VCaP (cell line): ENCODE data around the gene GMCL1.

Experiments
- H3K27ac ChIP-seq: fragments of 450-650 bp; 2 replicates; pipeline ENCODE4 v1.5.1; 2017
- CTCF ChIP-seq: fragments of 450-650 bp; conservative IDR thresholded peaks from 2 replicates; pipeline ENCODE4 v1.5.1; 2017; ENCODE audit warnings: mild to moderate bottlenecking, moderate library complexity

The GMCL1 gene

GRCh38 chr2:69829256-69830044 lies at the start of gene GMCL1:
TSS of gene GMCL1 (plus strand) at chr2:69829660. CDS start at chr2:69829893, 233 bp downstream.
- TF ChIP-seq CTCF = no peak
- peak within 1 kb of the TSS; percentile 89 for H3K27ac ChIP-seq

- H3K27ac ChIP-seq = peak overlapping the region; percentile 56
- no peak for TF ChIP-seq CTCF
Observed at GRCh38 chr2:69780921-69781320, 48.5 kb upstream of the GMCL1 start.

GRCh38 chr2:69781321-69782248 lies 47.9 kb upstream of the GMCL1 start:
- peak overlapping the region; percentile 56 for H3K27ac ChIP-seq
- no peak for TF ChIP-seq CTCF

GRCh38 chr2:69784228-69784627 lies 45.2 kb upstream of the GMCL1 start:
- no peak overlapping the region for H3K27ac ChIP-seq
- TF ChIP-seq CTCF = no peak

GRCh38 chr2:69785358-69785757 lies 44.1 kb upstream of the GMCL1 start:
- H3K27ac ChIP-seq = no peak overlapping the region
- no peak for TF ChIP-seq CTCF

GRCh38 chr2:69786052-69786560 lies 43.4 kb upstream of the GMCL1 start:
- no peak overlapping the region for H3K27ac ChIP-seq
- TF ChIP-seq CTCF = no peak

GRCh38 chr2:69789175-69789721 lies 40.2 kb upstream of the GMCL1 start:
- H3K27ac ChIP-seq = no peak overlapping the region
- TF ChIP-seq CTCF = no peak
